Measurements from ENCODE around the gene CACNA1C. TPM values are rescaled to one million over a fixed set of nuclear protein-coding genes. Genes with fewer than 3 reads are reported as not detected.

The CACNA1C gene
- total RNA-seq, 5 donors from 2014 or later (not counting 1 experiment from before 2014, with no cell fraction given), result 0.10 to 0.26 (median 0.16) TPM

- Histone ChIP-seq H3K36me3 (ENCODE audit: control insufficient read depth in 2 of 2, extremely low read depth in 1 of 2, insufficient read depth in 1 of 2, low read length in 1 of 2) (no peaks in the 10 kb centered on the region), H3K4me1 (ENCODE audit: control insufficient read depth in 1 of 2, extremely low read depth in 1 of 2, insufficient read depth in 2 of 2, low read length in 2 of 2) (no peaks in the 10 kb centered on the region), H3K9me3 (no peaks in the 10 kb centered on the region), H3K27ac (ENCODE audit: low read length) (no peak overlapping the region), H3K4me3 (ENCODE audit: control insufficient read depth in 1 of 2, extremely low read depth in 1 of 2, low read length in 1 of 2) (no peak overlapping the region), H3K27me3 (replicated peaks in 1 of 2; ENCODE audit: control insufficient read depth in 2 of 2, extremely low read depth in 1 of 2, insufficient read depth in 2 of 2, low read length in 1 of 2) (peaks cover 0 to 4% of the 10 kb centered on the region in 2 experiments)
- ATAC-seq (replicated peaks in 1 of 4) (no peak), DNase-seq (no peak)
- 85% methylated on average over 2 of the region's 6 CpGs for WGBS (ENCODE audit: insufficient coverage)
- no peak overlapping the region for H3K27ac Mint-ChIP-seq
- no peaks in the 10 kb centered on the region for H3K4me1 Mint-ChIP-seq
- no peak overlapping the region for H3K4me3 Mint-ChIP-seq
- H3K36me3 Mint-ChIP-seq, result no peaks in the 10 kb centered on the region
- H3K9me3 Mint-ChIP-seq, result no peaks in the 10 kb centered on the region
- ChIA-PET POLR2A (no interaction called here), CTCF (no interaction called here)
- peaks cover 7 to 9% of the 10 kb centered on the region in 2 donors for H3K27me3 Mint-ChIP-seq
Observed at GRCh38 chr12:2526371-2526770, 473.6 kb downstream of the CACNA1C start.

GRCh38 chr12:2528001-2528400 is 475.2 kb downstream of the CACNA1C start:
- no peaks in the 10 kb centered on the region for H3K4me1 Mint-ChIP-seq
- Histone ChIP-seq H3K36me3 (ENCODE audit: control insufficient read depth in 2 of 2, extremely low read depth in 1 of 2, insufficient read depth in 1 of 2, low read length in 1 of 2) (no peaks in the 10 kb centered on the region), H3K27me3 (replicated peaks in 1 of 2; ENCODE audit: control insufficient read depth in 2 of 2, extremely low read depth in 1 of 2, insufficient read depth in 2 of 2, low read length in 1 of 2) (peaks cover 0 to 8% of the 10 kb centered on the region in 2 experiments), H3K4me3 (ENCODE audit: control insufficient read depth in 1 of 2, extremely low read depth in 1 of 2, low read length in 1 of 2) (no peak overlapping the region), H3K9me3 (no peaks in the 10 kb centered on the region), H3K4me1 (ENCODE audit: control insufficient read depth in 1 of 2, extremely low read depth in 1 of 2, insufficient read depth in 2 of 2, low read length in 2 of 2) (no peaks in the 10 kb centered on the region), H3K27ac (ENCODE audit: low read length) (no peak overlapping the region)
- H3K4me3 Mint-ChIP-seq, result no peak overlapping the region
- DNase-seq (no peak), ATAC-seq (replicated peaks in 1 of 4) (no peak)
- ChIA-PET POLR2A (no interaction called here), CTCF (no interaction called here)
- WGBS (ENCODE audit: insufficient coverage), result 74% methylated on average over 3 of the region's 4 CpGs
- no peak overlapping the region for H3K27ac Mint-ChIP-seq
- no peaks in the 10 kb centered on the region for H3K9me3 Mint-ChIP-seq
- H3K36me3 Mint-ChIP-seq, result no peaks in the 10 kb centered on the region
- H3K27me3 Mint-ChIP-seq, result peaks cover 2 to 10% of the 10 kb centered on the region in 2 donors

DNA sequence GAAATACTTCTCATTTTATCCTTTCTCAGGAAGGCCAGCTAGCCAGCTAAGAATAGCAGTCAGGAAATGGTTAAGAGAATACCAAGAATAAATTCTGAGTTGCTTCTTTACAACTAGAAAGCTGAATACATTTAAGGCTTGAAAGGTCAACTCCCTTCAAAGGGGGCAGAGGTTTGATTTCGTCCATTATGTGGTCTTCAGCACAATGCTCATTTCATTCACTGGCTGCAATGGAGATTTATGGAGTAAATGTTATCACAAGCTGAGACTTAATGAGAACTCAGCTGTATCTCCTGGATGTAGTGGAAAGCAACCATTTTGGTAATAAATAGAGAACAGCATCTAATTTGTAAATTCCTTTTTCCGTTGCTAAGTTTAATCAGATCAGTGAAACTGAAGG is 477.0 kb downstream of the CACNA1C start:
- no peak overlapping the region for H3K4me3 ChIP-seq (ENCODE audit: control insufficient read depth in 1 of 2, extremely low read depth in 1 of 2, low read length in 1 of 2)
- no peaks in the 10 kb centered on the region for H3K4me1 Mint-ChIP-seq
- CTCF ChIA-PET, result no interaction called here
- no peaks in the 10 kb centered on the region for H3K9me3 Mint-ChIP-seq
- POLR2A ChIA-PET, result no interaction called here
- DNase-seq, result no peak
- H3K4me3 Mint-ChIP-seq, result no peak overlapping the region
- H3K27ac Mint-ChIP-seq, result no peak overlapping the region
- ATAC-seq (replicated peaks in 1 of 4), result no peak
- no CpG with 5 or more reads among the region's 2 CpGs for WGBS (ENCODE audit: insufficient coverage)
- peaks cover 2 to 10% of the 10 kb centered on the region in 2 donors for H3K27me3 Mint-ChIP-seq
- no peaks in the 10 kb centered on the region for H3K36me3 ChIP-seq (ENCODE audit: control insufficient read depth in 2 of 2, extremely low read depth in 1 of 2, insufficient read depth in 1 of 2, low read length in 1 of 2)
- H3K4me1 ChIP-seq (ENCODE audit: control insufficient read depth in 1 of 2, extremely low read depth in 1 of 2, insufficient read depth in 2 of 2, low read length in 2 of 2), result no peaks in the 10 kb centered on the region
- H3K9me3 ChIP-seq, result no peaks in the 10 kb centered on the region
- no peaks in the 10 kb centered on the region for H3K36me3 Mint-ChIP-seq
- peaks cover 0 to 8% of the 10 kb centered on the region in 2 experiments for H3K27me3 ChIP-seq (replicated peaks in 1 of 2; ENCODE audit: control insufficient read depth in 2 of 2, extremely low read depth in 1 of 2, insufficient read depth in 2 of 2, low read length in 1 of 2)
- H3K27ac ChIP-seq (ENCODE audit: low read length), result no peak overlapping the region

GRCh38 chr12:2531371-2531770 is 478.6 kb downstream of the CACNA1C start:
- ATAC-seq (replicated peaks in 1 of 4), result no peak
- CTCF ChIA-PET, result no interaction called here
- H3K4me1 Mint-ChIP-seq, result no peaks in the 10 kb centered on the region

GRCh38 chr12:2533036-2533435 is 480.2 kb downstream of the CACNA1C start:
- H3K27me3 ChIP-seq (replicated peaks in 1 of 2; ENCODE audit: control insufficient read depth in 2 of 2, extremely low read depth in 1 of 2, insufficient read depth in 2 of 2, low read length in 1 of 2), result peaks cover 0 to 8% of the 10 kb centered on the region in 2 experiments
- no peak overlapping the region for H3K27ac ChIP-seq (ENCODE audit: low read length)
- no peaks in the 10 kb centered on the region for H3K9me3 ChIP-seq
- no peaks in the 10 kb centered on the region for H3K4me1 Mint-ChIP-seq
- no peak overlapping the region for H3K4me3 ChIP-seq (ENCODE audit: control insufficient read depth in 1 of 2, extremely low read depth in 1 of 2, low read length in 1 of 2)
- H3K36me3 ChIP-seq (ENCODE audit: control insufficient read depth in 2 of 2, extremely low read depth in 1 of 2, insufficient read depth in 1 of 2, low read length in 1 of 2), result no peaks in the 10 kb centered on the region
- ChIA-PET POLR2A (no interaction called here), CTCF (no interaction called here)
- no peaks in the 10 kb centered on the region for H3K9me3 Mint-ChIP-seq
- no peak for ATAC-seq (replicated peaks in 1 of 4)
- no peak overlapping the region for H3K4me3 Mint-ChIP-seq
- WGBS (ENCODE audit: insufficient coverage), result 59% methylated on average over 2 of the region's 5 CpGs
- no peaks in the 10 kb centered on the region for H3K4me1 ChIP-seq (ENCODE audit: control insufficient read depth in 1 of 2, extremely low read depth in 1 of 2, insufficient read depth in 2 of 2, low read length in 2 of 2)
- DNase-seq, result no peak
- no peak overlapping the region for H3K27ac Mint-ChIP-seq
- no peaks in the 10 kb centered on the region for H3K36me3 Mint-ChIP-seq
- H3K27me3 Mint-ChIP-seq, result peaks cover 2 to 10% of the 10 kb centered on the region in 2 donors

More at GRCh38 chr12:2531371-2531770, 478.6 kb downstream of the CACNA1C start:
- Mint-ChIP-seq H3K9me3 (no peaks in the 10 kb centered on the region), H3K4me3 (no peak overlapping the region), H3K27me3 (peaks cover 2 to 10% of the 10 kb centered on the region in 2 donors), H3K27ac (no peak overlapping the region), H3K36me3 (no peaks in the 10 kb centered on the region)
- Histone ChIP-seq H3K27me3 (replicated peaks in 1 of 2; ENCODE audit: control insufficient read depth in 2 of 2, extremely low read depth in 1 of 2, insufficient read depth in 2 of 2, low read length in 1 of 2) (peaks cover 0 to 8% of the 10 kb centered on the region in 2 experiments), H3K4me1 (ENCODE audit: control insufficient read depth in 1 of 2, extremely low read depth in 1 of 2, insufficient read depth in 2 of 2, low read length in 2 of 2) (no peaks in the 10 kb centered on the region), H3K9me3 (no peaks in the 10 kb centered on the region), H3K36me3 (ENCODE audit: control insufficient read depth in 2 of 2, extremely low read depth in 1 of 2, insufficient read depth in 1 of 2, low read length in 1 of 2) (no peaks in the 10 kb centered on the region), H3K27ac (ENCODE audit: low read length) (no peak overlapping the region), H3K4me3 (ENCODE audit: control insufficient read depth in 1 of 2, extremely low read depth in 1 of 2, low read length in 1 of 2) (no peak overlapping the region)
- DNase-seq, result no peak
- 81% methylated on average over 4 of the region's 4 CpGs for WGBS (ENCODE audit: insufficient coverage)
- POLR2A ChIA-PET, result no interaction called here

DNA sequence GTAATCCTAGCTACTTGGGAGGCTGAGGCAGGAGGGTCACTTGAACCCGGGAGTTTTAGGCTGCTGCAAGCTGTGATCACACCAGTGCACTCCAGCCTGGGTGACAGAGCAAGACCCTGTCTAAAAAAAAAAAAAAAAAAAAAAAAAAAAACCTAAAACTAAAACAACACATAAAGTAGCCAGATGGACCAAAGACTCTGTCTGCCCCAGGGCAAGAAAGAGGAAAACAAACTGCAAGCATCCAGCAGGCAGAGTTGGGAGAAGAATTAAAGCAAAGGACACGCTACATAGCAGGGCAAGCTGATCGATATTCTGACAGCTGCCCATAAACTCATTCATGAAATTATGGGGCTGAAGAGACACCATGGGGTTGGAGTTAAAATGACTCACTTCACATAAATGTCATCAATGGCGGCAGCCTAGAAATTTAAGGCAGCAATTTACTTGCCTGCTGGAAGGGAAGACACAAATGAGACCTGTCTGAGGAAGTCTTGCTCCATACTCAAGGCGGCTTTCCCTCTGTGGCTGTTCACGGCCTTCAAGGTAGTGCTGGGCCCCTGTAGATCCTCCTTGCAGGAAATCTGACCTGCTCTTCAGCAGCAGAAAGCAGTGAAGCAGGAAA is 482.9 kb downstream of the CACNA1C start:
- Mint-ChIP-seq H3K36me3 (no peaks in the 10 kb centered on the region), H3K4me1 (no peaks in the 10 kb centered on the region), H3K27ac (no peak overlapping the region), H3K9me3 (no peaks in the 10 kb centered on the region), H3K4me3 (no peak overlapping the region), H3K27me3 (peaks cover 2 to 13% of the 10 kb centered on the region in 2 donors)
- peaks cover 0 to 8% of the 10 kb centered on the region in 2 experiments for H3K27me3 ChIP-seq (replicated peaks in 1 of 2; ENCODE audit: control insufficient read depth in 2 of 2, extremely low read depth in 1 of 2, insufficient read depth in 2 of 2, low read length in 1 of 2)
- no peaks in the 10 kb centered on the region for H3K9me3 ChIP-seq
- DNase-seq, result no peak
- 58% methylated on average over 2 of the region's 6 CpGs for WGBS (ENCODE audit: insufficient coverage)
- CTCF ChIA-PET, result interaction anchor here in 1 of 2 donors (0.7 kb wide), 1 partner anchor 11 kb away, joined by 5 read pairs; no protein-coding TSS in a partner anchor
- POLR2A ChIA-PET, result no interaction called here
- H3K27ac ChIP-seq (ENCODE audit: low read length), result no peak overlapping the region
- no peak overlapping the region for H3K4me3 ChIP-seq (ENCODE audit: control insufficient read depth in 1 of 2, extremely low read depth in 1 of 2, low read length in 1 of 2)
- no peaks in the 10 kb centered on the region for H3K4me1 ChIP-seq (ENCODE audit: control insufficient read depth in 1 of 2, extremely low read depth in 1 of 2, insufficient read depth in 2 of 2, low read length in 2 of 2)
- ATAC-seq (replicated peaks in 1 of 4), result no peak
- no peaks in the 10 kb centered on the region for H3K36me3 ChIP-seq (ENCODE audit: control insufficient read depth in 2 of 2, extremely low read depth in 1 of 2, insufficient read depth in 1 of 2, low read length in 1 of 2)

- ChIA-PET POLR2A (no interaction called here), CTCF (no interaction called here)
- H3K4me1 Mint-ChIP-seq, result no peaks in the 10 kb centered on the region
- Histone ChIP-seq H3K36me3 (ENCODE audit: control insufficient read depth in 2 of 2, extremely low read depth in 1 of 2, insufficient read depth in 1 of 2, low read length in 1 of 2) (no peaks in the 10 kb centered on the region), H3K27ac (ENCODE audit: low read length) (no peak overlapping the region), H3K4me3 (ENCODE audit: control insufficient read depth in 1 of 2, extremely low read depth in 1 of 2, low read length in 1 of 2) (no peak overlapping the region), H3K9me3 (no peaks in the 10 kb centered on the region), H3K27me3 (replicated peaks in 1 of 2; ENCODE audit: control insufficient read depth in 2 of 2, extremely low read depth in 1 of 2, insufficient read depth in 2 of 2, low read length in 1 of 2) (peaks cover 0 to 12% of the 10 kb centered on the region in 2 experiments), H3K4me1 (ENCODE audit: control insufficient read depth in 1 of 2, extremely low read depth in 1 of 2, insufficient read depth in 2 of 2, low read length in 2 of 2) (no peaks in the 10 kb centered on the region)
- no peak for DNase-seq
- H3K4me3 Mint-ChIP-seq, result no peak overlapping the region
- H3K9me3 Mint-ChIP-seq, result no peaks in the 10 kb centered on the region
- peaks cover 2 to 12% of the 10 kb centered on the region in 2 donors for H3K27me3 Mint-ChIP-seq
- WGBS (ENCODE audit: insufficient coverage), result 93% methylated on average over 4 of the region's 4 CpGs
- no peak for ATAC-seq (replicated peaks in 1 of 4)
- no peaks in the 10 kb centered on the region for H3K36me3 Mint-ChIP-seq
- H3K27ac Mint-ChIP-seq, result no peak overlapping the region
Observed at GRCh38 chr12:2536724-2537123, 483.9 kb downstream of the CACNA1C start.

Measured in T-cell (primary cell).